ENCODE measurements around the gene TMEM43.

The TMEM43 gene

GRCh38 chr3:14183015-14183577 is 58.2 kb downstream of the TMEM43 start:
- no peaks in the 10 kb centered on the region for H3K9me3 ChIP-seq
- TF ChIP-seq Cebpa-rat (IDR thresholded peaks at IDR 0.05): no peak
- H3K4me2 ChIP-seq: no peak overlapping the region
- H3K9ac ChIP-seq: no peak overlapping the region
- no peak overlapping the region for H3K27ac ChIP-seq
- H3K4me3 ChIP-seq: no peak overlapping the region
- H3K27me3 ChIP-seq: no peaks in the 10 kb centered on the region
- H4K20me1 ChIP-seq: peaks cover 35% of the 10 kb centered on the region
- peaks cover 30% of the 10 kb centered on the region for H3K4me1 ChIP-seq
- H3K36me3 ChIP-seq: peaks cover 66% of the 10 kb centered on the region

- Histone ChIP-seq H3K9me3 (peaks cover 13% of the 10 kb centered on the region), H3K27ac (no peak overlapping the region), H4K20me1 (peaks cover 52% of the 10 kb centered on the region), H3K4me3 (no peak overlapping the region), H3K4me1 (peaks cover 7% of the 10 kb centered on the region; the same call in 1 of the 2 replicates), H3K27me3 (no peaks in the 10 kb centered on the region), H3K9ac (no peak overlapping the region), H3K36me3 (peaks cover 77% of the 10 kb centered on the region), H3K4me2 (no peak overlapping the region)
- no peak for TF ChIP-seq Cebpa-rat (IDR thresholded peaks at IDR 0.05)
Measured at GRCh38 chr3:14186854-14187458, 62.1 kb downstream of the TMEM43 start.

DNA sequence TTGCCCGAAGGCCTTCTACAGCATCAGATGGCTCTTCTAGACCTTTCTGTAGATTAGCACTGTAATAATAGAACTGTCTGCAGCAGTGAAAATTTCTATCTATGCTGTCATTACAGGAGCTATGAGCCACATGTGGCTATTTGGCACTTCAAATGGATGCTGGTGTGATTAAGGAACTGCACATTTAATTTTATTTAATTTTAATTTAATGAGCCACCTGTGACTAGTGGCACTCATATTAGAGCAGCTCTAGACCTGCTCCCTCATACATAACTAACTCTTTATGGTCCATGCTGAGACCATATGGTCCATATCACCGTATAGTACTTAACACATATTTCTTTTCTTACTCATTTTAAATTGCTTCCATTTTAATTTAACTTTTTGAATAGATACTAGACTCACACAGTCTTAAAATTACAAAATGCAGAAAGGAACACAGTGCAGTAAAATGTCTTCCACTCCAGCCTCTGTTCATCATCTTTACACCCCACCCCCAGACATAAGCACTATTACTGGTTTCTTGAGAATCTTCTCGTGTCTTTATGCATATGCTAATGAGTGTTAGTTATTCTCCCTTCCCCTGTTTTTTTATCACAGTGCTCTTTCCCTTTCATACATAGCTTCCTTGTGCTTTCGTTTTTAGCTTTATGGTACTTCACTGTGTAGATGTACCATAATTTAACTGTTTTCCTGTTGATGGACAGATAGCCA is 63.3 kb downstream of the TMEM43 start:
- Histone ChIP-seq H3K9me3 (peaks cover 13% of the 10 kb centered on the region), H3K4me2 (no peak overlapping the region), H3K4me1 (no peaks in the 10 kb centered on the region), H3K4me3 (no peak overlapping the region), H3K27me3 (no peaks in the 10 kb centered on the region), H4K20me1 (peaks cover 55% of the 10 kb centered on the region), H3K9ac (no peak overlapping the region), H3K27ac (no peak overlapping the region), H3K36me3 (peaks cover 64% of the 10 kb centered on the region)
- no peak for TF ChIP-seq Cebpa-rat (IDR thresholded peaks at IDR 0.05)
